Measurements from ENCODE around the gene PAPPA.

The PAPPA gene

DNA sequence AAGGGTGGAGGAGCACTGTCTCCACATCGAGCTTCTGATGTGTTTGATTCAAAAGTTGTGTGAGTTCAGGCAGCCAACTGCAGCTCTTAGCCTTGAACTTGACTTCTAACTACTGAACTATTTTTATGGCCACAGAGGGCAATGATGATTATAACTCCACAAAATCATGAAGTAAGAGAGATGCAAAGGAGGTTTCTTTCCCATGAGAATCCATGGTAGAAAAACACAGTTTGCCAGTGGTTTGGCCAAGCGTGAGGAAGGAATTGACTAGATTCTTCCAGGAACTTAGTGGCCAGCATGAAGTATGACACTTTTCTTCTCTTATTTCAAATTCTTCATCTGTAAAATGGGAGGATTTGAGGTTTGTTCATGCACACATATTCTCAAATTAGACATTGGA is 43.2 kb downstream of the PAPPA start:
- Histone ChIP-seq H3K27me3 (ENCODE audit: control insufficient read depth in 1 of 2, insufficient read depth in 2 of 2, low read length in 2 of 2) (no peaks in the 10 kb centered on the region), H3K27ac (ENCODE audit: low read depth, low read length) (no peak overlapping the region), H3K4me1 (ENCODE audit: control insufficient read depth in 1 of 2, insufficient read depth in 2 of 2, low read length in 2 of 2) (no peaks in the 10 kb centered on the region), H3K9me3 (ENCODE audit: control insufficient read depth in 1 of 2, low read length in 2 of 2) (no peaks in the 10 kb centered on the region), H3K9ac (ENCODE audit: low read depth in 1 of 2, low read length in 2 of 2) (no peak overlapping the region), H3K36me3 (ENCODE audit: control insufficient read depth in 1 of 2, insufficient read depth in 2 of 2, low read length in 2 of 2) (no peaks in the 10 kb centered on the region), H3K4me3 (ENCODE audit: low read depth in 1 of 2, low read length in 2 of 2) (no peak overlapping the region)

GRCh38 chr9:116198344-116198743 is 44.8 kb downstream of the PAPPA start:
- Histone ChIP-seq H3K27me3 (ENCODE audit: control insufficient read depth in 1 of 2, insufficient read depth in 2 of 2, low read length in 2 of 2) (no peaks in the 10 kb centered on the region), H3K9me3 (ENCODE audit: control insufficient read depth in 1 of 2, low read length in 2 of 2) (no peaks in the 10 kb centered on the region), H3K9ac (ENCODE audit: low read depth in 1 of 2, low read length in 2 of 2) (no peak overlapping the region), H3K4me1 (ENCODE audit: control insufficient read depth in 1 of 2, insufficient read depth in 2 of 2, low read length in 2 of 2) (no peaks in the 10 kb centered on the region), H3K36me3 (ENCODE audit: control insufficient read depth in 1 of 2, insufficient read depth in 2 of 2, low read length in 2 of 2) (no peaks in the 10 kb centered on the region), H3K4me3 (ENCODE audit: low read depth in 1 of 2, low read length in 2 of 2) (no peak overlapping the region), H3K27ac (ENCODE audit: low read depth, low read length) (no peak overlapping the region)

GRCh38 chr9:116202219-116202912 is 48.8 kb downstream of the PAPPA start:
- no peak overlapping the region for H3K4me3 ChIP-seq (ENCODE audit: low read depth in 1 of 2, low read length in 2 of 2)
- H3K27me3 ChIP-seq (ENCODE audit: control insufficient read depth in 1 of 2, insufficient read depth in 2 of 2, low read length in 2 of 2) = no peaks in the 10 kb centered on the region
- no peaks in the 10 kb centered on the region for H3K36me3 ChIP-seq (ENCODE audit: control insufficient read depth in 1 of 2, insufficient read depth in 2 of 2, low read length in 2 of 2)
- no peaks in the 10 kb centered on the region for H3K9me3 ChIP-seq (ENCODE audit: control insufficient read depth in 1 of 2, low read length in 2 of 2)
- H3K27ac ChIP-seq (ENCODE audit: low read depth, low read length) = no peak overlapping the region
- H3K4me1 ChIP-seq (ENCODE audit: control insufficient read depth in 1 of 2, insufficient read depth in 2 of 2, low read length in 2 of 2) = no peaks in the 10 kb centered on the region
- H3K9ac ChIP-seq (ENCODE audit: low read depth in 1 of 2, low read length in 2 of 2) = no peak overlapping the region

DNA sequence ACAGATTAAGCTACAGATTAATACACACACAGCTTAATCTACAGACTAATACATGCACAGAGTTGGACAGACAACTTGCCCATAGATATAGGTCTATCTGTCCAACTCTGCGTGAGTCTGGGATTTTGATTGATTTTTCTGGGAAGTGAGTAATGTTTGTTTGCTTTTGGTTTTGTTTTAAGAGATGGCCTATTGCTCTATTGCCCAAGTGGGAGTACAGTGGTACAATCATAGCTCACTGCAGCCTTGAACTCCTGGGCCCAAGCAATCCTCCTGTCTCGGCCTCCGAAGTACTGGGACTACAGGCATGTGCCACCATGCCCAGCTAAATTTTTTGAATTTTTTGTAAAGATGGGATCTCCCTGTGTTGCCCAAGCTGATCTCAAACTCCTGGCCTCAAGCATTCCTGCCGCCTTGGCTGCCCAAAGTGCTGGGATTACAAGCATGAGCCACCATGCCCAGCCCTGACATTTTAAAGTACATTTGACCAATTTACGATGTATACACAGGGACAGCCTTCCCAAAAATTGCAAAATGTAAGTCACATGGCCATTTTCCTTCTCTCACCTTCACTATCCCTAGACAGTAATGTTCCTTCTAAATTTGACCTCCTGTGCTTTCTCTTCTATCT is 50.8 kb downstream of the PAPPA start:
- Histone ChIP-seq H3K9ac (ENCODE audit: low read depth in 1 of 2, low read length in 2 of 2) (no peak overlapping the region), H3K9me3 (ENCODE audit: control insufficient read depth in 1 of 2, low read length in 2 of 2) (no peaks in the 10 kb centered on the region), H3K4me1 (ENCODE audit: control insufficient read depth in 1 of 2, insufficient read depth in 2 of 2, low read length in 2 of 2) (no peaks in the 10 kb centered on the region), H3K4me3 (ENCODE audit: low read depth in 1 of 2, low read length in 2 of 2) (no peak overlapping the region), H3K36me3 (ENCODE audit: control insufficient read depth in 1 of 2, insufficient read depth in 2 of 2, low read length in 2 of 2) (no peaks in the 10 kb centered on the region), H3K27me3 (ENCODE audit: control insufficient read depth in 1 of 2, insufficient read depth in 2 of 2, low read length in 2 of 2) (no peaks in the 10 kb centered on the region), H3K27ac (ENCODE audit: low read depth, low read length) (no peak overlapping the region)

- no peak overlapping the region for H3K9ac ChIP-seq (ENCODE audit: low read depth in 1 of 2, low read length in 2 of 2)
- H3K4me3 ChIP-seq (ENCODE audit: low read depth in 1 of 2, low read length in 2 of 2) = no peak overlapping the region
- no peaks in the 10 kb centered on the region for H3K27me3 ChIP-seq (ENCODE audit: control insufficient read depth in 1 of 2, insufficient read depth in 2 of 2, low read length in 2 of 2)
- H3K9me3 ChIP-seq (ENCODE audit: control insufficient read depth in 1 of 2, low read length in 2 of 2) = no peaks in the 10 kb centered on the region
- no peaks in the 10 kb centered on the region for H3K4me1 ChIP-seq (ENCODE audit: control insufficient read depth in 1 of 2, insufficient read depth in 2 of 2, low read length in 2 of 2)
- no peak overlapping the region for H3K27ac ChIP-seq (ENCODE audit: low read depth, low read length)
- H3K36me3 ChIP-seq (ENCODE audit: control insufficient read depth in 1 of 2, insufficient read depth in 2 of 2, low read length in 2 of 2) = no peaks in the 10 kb centered on the region
These were observed 54.0 kb downstream of the PAPPA start for GRCh38 chr9:116207371-116208111.

- Histone ChIP-seq H3K9me3 (ENCODE audit: control insufficient read depth in 1 of 2, low read length in 2 of 2) (no peaks in the 10 kb centered on the region), H3K27me3 (ENCODE audit: control insufficient read depth in 1 of 2, insufficient read depth in 2 of 2, low read length in 2 of 2) (no peaks in the 10 kb centered on the region), H3K9ac (ENCODE audit: low read depth in 1 of 2, low read length in 2 of 2) (no peak overlapping the region), H3K4me1 (ENCODE audit: control insufficient read depth in 1 of 2, insufficient read depth in 2 of 2, low read length in 2 of 2) (no peaks in the 10 kb centered on the region), H3K4me3 (ENCODE audit: low read depth in 1 of 2, low read length in 2 of 2) (no peak overlapping the region), H3K36me3 (ENCODE audit: control insufficient read depth in 1 of 2, insufficient read depth in 2 of 2, low read length in 2 of 2) (no peaks in the 10 kb centered on the region), H3K27ac (ENCODE audit: low read depth, low read length) (no peak overlapping the region)
These were observed 55.0 kb downstream of the PAPPA start for GRCh38 chr9:116208417-116209232.

DNA sequence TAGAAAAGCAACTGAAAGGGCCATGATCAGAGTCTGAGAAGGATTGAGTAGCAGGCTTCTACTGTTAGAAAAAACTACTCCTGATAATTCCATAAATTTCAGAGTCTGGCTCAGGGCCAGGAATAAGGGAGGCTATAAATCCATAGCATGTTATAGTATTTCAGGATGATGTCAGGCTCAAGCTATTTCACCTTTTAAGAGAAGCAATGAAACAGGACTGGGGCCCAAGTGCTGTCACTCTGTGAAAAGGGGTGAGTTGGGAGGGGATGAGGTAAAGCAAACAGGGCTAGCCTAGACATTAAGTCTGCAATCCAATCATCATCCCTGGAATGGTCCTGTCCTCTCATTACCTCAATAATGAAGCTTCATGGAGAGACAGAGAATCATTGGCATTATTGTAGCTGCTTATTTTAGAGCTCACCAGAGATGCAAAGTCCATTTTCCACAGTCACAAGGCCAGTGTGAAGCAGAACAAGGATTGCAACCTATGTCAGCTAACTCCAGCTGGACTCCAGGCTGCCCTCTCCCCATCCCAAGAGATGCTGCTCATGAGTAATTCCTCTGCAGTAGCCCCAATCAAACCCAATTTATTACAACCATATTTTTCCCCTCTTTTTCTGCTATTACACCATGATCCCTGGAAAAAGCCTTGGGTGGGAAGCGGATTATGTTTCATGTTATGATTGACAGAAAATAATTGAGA is 56.0 kb downstream of the PAPPA start:
- no peaks in the 10 kb centered on the region for H3K4me1 ChIP-seq (ENCODE audit: control insufficient read depth in 1 of 2, insufficient read depth in 2 of 2, low read length in 2 of 2)
- no peaks in the 10 kb centered on the region for H3K9me3 ChIP-seq (ENCODE audit: control insufficient read depth in 1 of 2, low read length in 2 of 2)
- no peaks in the 10 kb centered on the region for H3K36me3 ChIP-seq (ENCODE audit: control insufficient read depth in 1 of 2, insufficient read depth in 2 of 2, low read length in 2 of 2)
- H3K9ac ChIP-seq (ENCODE audit: low read depth in 1 of 2, low read length in 2 of 2) = no peak overlapping the region
- no peak overlapping the region for H3K4me3 ChIP-seq (ENCODE audit: low read depth in 1 of 2, low read length in 2 of 2)
- no peaks in the 10 kb centered on the region for H3K27me3 ChIP-seq (ENCODE audit: control insufficient read depth in 1 of 2, insufficient read depth in 2 of 2, low read length in 2 of 2)
- H3K27ac ChIP-seq (ENCODE audit: low read depth, low read length) = no peak overlapping the region

DNA sequence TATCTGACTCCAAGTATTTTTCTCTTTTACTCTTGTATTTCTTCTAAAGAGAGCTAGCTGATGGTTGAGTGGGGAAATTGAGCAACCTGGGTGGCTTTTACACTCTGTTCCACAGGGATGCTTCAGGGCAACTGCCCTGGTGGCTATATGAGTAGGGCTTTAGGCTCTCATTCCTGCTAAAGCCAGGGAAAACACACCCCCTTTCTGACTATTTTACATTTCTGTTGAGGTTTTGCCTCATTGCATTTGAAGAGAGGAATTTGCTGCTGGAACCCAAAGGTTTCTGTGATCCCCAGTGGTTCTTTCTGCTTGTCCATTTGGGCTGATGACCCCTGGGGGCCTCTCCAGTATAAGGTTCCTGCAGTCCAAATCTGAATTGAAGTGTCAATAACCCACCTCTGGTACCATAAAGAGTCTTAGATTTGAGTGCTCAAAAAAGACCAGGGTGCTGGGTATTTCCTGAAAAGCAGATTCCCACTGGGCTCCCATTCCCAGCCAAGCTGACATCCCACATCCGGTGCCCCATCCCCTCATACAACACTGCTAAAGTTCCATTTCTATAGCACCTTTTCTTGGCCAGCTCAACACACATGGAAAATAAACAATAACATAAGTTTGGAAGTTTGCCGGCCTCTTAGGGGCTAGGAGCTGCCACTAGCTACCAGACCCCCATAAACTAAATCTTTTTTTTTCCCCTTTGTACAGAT is 59.5 kb downstream of the PAPPA start:
- H3K4me1 ChIP-seq (ENCODE audit: control insufficient read depth in 1 of 2, insufficient read depth in 2 of 2, low read length in 2 of 2) = no peaks in the 10 kb centered on the region
- H3K27me3 ChIP-seq (ENCODE audit: control insufficient read depth in 1 of 2, insufficient read depth in 2 of 2, low read length in 2 of 2) = no peaks in the 10 kb centered on the region
- H3K9ac ChIP-seq (ENCODE audit: low read depth in 1 of 2, low read length in 2 of 2) = no peak overlapping the region
- no peaks in the 10 kb centered on the region for H3K9me3 ChIP-seq (ENCODE audit: control insufficient read depth in 1 of 2, low read length in 2 of 2)
- H3K36me3 ChIP-seq (ENCODE audit: control insufficient read depth in 1 of 2, insufficient read depth in 2 of 2, low read length in 2 of 2) = no peaks in the 10 kb centered on the region
- no peak overlapping the region for H3K27ac ChIP-seq (ENCODE audit: low read depth, low read length)
- H3K4me3 ChIP-seq (ENCODE audit: low read depth in 1 of 2, low read length in 2 of 2) = no peak overlapping the region

GRCh38 chr9:116213693-116214047 is 60.1 kb downstream of the PAPPA start:
- Histone ChIP-seq H3K4me3 (ENCODE audit: low read depth in 1 of 2, low read length in 2 of 2) (no peak overlapping the region), H3K4me1 (ENCODE audit: control insufficient read depth in 1 of 2, insufficient read depth in 2 of 2, low read length in 2 of 2) (no peaks in the 10 kb centered on the region), H3K9ac (ENCODE audit: low read depth in 1 of 2, low read length in 2 of 2) (no peak overlapping the region), H3K36me3 (ENCODE audit: control insufficient read depth in 1 of 2, insufficient read depth in 2 of 2, low read length in 2 of 2) (peaks cover 0 to 2% of the 10 kb centered on the region in 2 donors), H3K27me3 (ENCODE audit: control insufficient read depth in 1 of 2, insufficient read depth in 2 of 2, low read length in 2 of 2) (no peaks in the 10 kb centered on the region), H3K27ac (ENCODE audit: low read depth, low read length) (no peak overlapping the region), H3K9me3 (ENCODE audit: control insufficient read depth in 1 of 2, low read length in 2 of 2) (no peaks in the 10 kb centered on the region)
